ENCODE measurements around the gene IFT57.
A peak's percentile ranks its signal among the peaks of the same experiment; 100 is the strongest.
"Not testable (repeated sequence)": the region's sequence is repeated elsewhere in the genome, so short reads cannot be mapped to it uniquely, and the experiment has no call there.

Gene IFT57

DNA sequence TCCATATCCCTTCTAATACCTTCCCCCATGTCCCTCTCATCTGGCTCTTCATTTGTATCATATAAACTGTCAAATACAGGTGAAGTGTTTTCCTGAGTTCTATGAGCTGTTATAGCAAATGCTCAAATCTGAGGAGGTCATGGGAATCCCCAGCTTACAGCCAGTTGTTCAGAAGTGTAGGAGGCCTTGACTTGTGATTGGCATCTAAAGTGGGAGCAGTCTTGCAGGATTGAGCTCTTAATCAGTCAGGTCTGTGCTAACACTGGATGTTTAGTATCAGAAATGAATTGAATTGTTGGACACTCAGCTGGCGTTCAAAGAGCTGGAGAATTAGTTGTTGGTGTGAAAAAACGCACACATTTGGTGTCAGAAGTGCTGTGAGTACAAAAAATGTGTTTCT is 65.0 kb downstream of the IFT57 start:
- DNase-seq, result no peak

DNA sequence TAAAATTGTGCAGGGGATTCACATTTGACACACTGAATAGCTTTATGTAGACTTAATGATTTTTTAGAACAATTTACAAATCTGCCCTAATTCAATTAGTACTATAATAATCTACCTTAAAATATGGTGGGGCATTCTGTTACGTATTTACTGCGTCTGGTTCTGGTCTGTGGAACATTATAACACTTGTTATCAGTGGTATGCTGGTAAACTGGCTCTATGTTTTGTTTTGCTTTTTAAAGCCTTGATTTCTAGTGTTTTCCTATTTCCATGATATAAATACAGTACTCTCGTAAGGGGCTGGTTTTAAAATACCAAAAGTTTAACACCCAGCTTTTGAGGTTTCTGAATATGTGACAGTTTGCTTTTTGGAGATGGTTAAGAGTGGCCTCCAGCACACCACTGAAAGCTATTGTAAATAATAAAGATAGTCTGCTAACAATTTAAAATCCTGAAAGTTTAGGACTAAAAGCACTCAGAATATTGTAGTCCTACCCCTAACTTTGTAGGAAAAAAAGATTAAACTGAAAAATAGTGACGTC is 65.8 kb downstream of the IFT57 start:
- DNase-seq, result no peak

DNA sequence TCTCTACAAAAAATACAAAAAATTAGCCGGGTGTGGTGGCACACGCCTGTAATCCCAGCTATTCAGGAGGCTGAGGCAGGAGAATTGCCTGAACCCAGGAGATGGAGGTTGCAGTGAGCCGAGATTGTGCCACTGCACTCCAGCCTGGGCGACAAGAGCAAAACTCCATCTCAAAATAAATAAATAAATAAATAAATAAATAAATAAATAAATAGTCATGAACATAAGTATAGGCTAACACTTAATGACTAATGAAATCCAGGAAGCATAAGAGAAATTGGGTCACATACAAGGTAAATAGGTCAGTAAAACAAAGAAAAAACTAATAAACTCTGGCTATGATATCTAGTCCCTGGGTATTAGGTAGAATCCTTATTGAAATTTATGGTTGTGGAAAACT is 66.6 kb downstream of the IFT57 start:
- DNase-seq, result not testable (repeated sequence)

DNA sequence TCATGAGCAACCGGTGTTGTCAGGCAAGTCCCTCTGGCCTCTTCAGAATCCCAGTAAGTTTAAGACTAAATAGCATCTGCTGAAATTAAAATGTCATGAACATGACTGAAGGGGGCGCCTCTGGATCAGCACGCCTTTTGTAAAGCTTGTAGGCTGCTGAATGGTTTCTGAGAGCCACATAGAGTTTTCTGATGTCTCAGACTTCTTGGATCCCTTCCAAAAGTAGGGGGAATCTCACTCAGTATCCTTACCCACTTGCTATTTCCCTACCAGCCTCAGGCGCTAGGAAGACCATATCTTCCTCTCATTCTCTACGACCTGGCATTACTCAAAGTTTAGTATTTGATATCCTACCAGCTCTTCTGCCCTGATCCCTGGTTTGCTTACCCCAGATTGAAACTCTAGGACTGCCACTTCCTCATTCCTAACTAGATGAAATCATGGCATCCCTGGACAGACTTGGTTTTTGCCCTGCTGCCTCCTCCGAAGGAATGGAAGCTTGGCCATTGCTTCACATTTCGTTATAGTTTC is 68.7 kb downstream of the IFT57 start:
- peak in 4 of 5 donors; percentile 11 to 64 (median 32) for DNase-seq

DNA sequence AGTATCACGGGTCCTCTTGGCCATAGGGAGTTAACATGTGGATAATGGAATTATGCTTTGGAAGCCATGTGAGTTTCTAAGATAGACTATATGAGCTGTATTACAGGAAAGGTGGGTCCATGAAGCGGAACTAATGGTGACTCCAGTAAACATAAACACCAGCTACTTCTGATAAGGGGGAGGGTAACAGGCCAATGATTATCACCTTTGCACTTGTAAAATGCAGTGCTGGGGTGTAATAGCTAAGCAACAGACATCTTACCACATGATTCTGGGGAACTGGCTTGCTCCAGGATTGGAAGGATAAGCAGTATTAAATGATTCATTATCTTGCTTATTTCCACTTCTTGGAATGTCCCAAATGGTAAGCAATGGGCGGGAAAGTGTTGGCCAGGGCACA is 70.0 kb downstream of the IFT57 start:
- DNase-seq, result no peak

DNA sequence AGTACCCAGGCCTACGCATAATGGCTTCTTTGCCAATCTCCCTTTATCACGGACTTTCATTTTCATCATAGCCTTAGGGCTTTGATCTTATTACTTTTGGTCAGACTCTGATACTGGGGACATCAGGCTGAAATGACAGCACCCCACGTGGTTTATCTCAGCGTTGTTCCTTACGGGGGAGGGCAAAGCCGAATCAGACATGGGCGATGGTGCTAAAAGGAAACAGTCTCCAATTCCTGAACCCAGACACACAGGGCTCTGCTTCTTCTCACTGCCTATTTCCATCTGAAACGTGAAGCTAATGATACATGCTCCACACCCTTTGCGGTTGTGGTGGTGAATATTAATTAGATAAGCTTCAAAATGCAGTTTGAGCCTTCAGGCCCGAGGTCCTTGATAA is 72.0 kb downstream of the IFT57 start:
- no peak for DNase-seq

DNA sequence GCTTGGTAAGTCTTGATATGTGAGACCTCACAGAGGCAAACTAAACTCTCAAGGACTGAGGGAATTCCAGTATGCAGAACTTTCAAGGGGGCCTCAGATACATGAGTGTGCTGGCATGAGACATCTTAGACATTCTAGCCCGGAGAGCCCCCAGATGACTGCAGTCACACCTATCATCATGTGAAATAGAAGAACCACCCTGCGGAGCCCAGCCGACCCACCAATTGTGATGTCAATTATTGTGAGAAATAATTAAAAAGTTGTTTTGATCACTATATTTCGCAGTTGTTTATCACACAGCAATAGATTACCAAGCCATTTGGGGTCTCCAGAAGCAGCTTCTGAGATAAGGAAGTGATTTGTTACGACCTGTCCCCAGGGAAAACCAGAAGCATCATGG is 76.1 kb downstream of the IFT57 start:
- DNase-seq, result no peak

DNA sequence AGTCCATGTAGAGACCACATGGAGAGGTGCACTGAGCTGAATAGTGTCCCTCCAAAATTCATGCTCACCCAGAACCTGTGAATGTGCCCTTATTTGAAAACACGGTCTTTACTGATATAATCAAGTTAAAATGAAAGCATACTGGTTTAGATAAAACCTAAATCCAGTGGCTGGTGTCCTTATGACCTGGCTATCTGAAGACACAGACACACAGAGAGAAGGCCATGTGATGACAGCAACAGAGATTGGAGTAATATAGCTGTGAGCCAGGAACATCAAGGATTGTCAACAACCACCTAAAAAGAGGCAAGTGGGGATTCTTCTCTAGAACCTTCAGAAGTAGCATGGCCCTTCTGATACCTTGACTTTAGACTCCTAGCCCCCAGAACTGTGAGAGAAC is 76.6 kb downstream of the IFT57 start:
- DNase-seq, result no peak

DNA sequence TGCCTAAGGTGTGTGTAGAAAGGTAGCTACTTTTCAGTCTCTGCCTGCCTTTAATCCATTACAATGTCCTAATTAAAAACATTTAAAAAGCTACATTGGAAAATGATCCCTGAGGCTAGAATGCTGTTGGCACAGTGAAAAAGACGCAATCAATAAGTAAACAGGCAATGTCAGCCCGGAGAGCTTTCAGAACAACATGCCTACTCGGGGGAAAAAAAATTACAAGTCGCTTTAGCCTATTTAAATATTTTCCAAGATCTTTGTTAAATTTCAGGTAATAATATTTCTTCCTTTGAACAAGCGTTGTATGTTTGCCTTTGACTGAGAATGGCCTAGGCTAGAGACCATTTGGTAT is 84.8 kb downstream of the IFT57 start:
- DNase-seq, result no peak

DNA sequence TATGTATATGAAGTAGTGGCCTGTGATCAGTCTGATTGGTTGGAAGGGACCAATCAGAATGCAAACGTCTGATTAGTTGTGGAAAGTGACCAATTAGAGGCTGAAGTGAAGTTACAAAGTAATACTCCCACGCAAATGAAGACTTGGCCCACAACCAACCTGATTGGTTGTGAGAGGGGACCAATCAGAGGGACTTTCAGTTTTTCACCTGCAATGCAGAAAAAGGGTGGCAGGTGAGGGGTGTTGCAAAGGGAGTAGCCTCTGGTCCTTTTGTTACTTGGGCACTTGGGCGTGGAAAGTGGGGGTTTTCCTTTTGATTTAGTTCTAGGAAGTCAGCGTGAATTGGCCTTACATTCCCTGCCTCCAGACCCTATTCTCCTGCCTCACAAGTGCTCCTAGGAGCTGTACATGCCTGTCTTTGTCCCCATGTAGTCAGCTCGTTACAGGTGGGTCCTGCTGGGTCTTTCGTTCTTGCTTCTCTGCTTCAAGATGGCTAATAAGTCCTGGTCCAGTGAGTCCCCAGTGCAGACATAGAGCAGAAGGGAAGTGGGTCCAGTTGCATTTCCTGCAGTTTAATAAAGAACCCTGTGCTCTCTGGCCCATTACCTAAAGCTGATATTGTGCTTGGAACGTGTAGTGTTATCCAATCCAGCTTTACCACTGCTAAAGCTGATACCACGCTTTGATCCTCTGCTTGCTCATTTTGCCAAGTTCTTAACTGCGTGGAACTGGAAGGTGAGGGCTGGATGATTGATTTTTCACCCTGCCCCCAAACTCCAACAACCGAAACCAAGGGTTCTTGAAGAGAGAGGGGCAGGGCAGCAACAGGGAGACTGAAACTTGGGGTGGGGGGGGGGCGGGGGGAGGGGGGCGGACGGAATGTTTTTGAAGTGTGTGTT is 85.4 kb downstream of the IFT57 start:
- no peak for DNase-seq

DNA sequence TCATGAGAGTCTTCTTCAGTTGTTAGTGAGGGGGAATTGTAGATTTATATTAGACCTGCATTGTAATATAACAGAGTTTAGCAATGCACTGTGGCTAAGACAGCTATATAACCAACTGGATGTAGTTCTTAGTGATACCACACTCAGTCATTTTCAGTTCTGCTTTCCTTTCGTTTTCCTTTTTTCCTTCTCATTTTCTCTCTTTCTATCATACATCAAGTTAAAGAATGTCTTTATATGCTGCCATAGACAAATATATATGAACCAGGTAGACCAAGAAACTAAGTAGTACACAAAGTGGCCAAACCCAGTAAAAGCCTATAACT is 87.7 kb downstream of the IFT57 start:
- DNase-seq, result no peak

DNA sequence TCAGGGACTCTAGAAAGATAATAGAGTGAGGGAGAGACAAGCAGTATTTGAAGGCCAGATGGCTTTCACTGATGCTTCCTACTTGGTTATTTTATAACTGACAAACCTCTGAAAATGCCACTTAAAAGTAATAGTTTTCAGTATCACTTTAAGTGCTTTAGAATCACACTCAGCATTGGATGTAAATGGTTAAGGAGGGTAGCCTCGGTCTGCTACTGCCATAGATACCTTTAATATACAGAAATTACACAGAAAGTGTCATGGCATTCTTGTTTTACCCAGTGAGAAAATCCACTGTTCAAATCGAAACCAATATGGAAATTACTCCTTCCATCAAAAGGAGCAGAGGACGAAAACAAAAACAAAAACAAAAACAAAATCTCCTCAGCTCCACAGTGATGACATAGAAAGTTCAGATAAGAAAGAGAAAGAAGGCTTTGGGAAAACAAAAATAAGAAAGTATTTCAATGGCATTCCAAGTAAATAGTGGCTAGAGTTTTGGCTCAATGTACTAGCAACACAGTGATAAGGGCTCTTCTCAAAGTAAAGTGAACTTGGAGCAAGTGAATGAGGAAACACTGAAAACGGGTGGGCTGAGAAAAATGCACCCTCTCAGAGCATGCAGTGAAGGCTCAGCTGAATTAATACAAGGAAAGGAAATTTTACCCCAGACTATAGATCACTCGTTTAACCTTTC is 88.2 kb downstream of the IFT57 start:
- DNase-seq, result peak in 1 of 5 donors; percentile 42

DNA sequence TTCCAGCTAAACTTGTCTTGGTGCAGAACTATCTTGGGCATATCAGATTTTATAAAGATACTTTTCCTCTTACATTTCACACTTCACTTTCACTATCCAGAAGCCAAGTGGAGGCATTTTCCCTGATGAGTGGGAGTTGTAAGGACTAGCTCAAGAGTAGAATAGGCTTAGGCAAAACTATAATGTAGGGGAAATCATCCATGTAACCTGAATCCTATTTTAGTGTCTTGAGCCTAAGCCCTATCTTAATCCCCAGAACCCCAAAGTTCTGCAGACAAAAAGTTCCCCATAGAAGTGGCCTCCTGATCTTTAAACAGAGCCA is 89.2 kb downstream of the IFT57 start:
- no peak for DNase-seq

DNA sequence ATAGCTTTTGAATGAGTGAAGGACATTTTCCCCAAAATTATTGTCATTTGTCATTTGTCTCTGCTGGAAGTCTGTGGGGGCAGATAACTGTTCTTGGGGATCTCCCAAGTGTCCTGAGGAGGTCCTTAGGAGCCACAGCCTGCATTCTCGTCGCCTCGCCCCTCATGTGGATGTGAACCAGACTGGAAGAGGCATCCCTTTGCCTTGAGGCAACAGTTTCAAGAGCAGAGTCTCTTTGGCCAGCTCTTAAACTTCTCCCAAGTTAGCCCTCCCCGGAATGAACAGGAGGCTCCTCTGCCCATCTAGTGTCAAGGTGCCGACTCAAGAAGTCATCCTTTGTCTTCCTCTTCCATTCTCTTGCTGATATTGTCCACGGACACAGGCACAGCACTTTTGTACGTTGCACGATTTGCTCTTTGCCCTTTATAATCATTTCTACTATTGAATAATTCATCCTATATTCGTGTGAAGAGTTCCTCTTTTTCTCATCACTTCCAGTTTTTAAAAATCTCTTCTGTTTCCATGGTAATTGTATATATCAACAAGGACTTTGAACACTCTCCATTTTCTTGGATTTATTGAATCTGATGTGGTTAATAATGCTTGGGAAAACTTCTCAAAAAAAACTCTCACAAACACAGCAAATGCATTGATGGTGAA is 90.6 kb downstream of the IFT57 start:
- no peak for DNase-seq

DNA sequence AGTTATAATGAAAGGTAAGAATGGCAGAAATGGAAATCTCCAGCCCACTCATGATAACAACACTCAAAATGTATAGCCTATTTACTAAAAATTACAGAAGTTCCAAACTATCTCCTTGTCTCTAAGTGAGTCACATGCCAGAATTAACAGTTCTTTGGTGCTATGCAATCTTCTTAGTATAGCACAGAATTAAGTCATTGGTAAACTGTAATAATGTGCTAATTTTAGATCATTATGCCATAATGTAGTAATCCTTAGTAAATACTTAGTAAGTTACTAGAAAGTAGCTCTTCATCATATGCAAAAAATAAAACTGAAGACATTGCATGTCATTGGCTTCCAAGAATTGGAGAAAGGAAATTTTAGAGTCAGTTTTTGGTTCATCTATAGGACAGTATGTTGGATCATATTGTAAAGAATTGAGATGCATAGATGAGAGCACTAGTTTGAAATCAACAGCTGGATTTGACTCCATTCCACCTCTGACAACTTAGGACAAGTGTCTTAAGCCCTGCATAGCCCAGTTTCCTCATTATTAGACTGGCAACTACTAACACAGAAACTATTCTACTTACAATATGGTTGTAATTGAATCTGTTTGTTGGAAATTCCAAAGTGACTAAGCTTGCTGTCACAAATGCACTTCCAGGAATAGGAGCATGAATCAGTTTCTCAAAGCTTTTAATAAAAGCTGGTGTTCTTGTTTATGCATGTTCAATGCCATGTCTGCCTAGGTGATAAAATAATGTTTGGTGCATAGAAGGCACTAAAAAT is 91.3 kb downstream of the IFT57 start:
- DNase-seq, result no peak

DNA sequence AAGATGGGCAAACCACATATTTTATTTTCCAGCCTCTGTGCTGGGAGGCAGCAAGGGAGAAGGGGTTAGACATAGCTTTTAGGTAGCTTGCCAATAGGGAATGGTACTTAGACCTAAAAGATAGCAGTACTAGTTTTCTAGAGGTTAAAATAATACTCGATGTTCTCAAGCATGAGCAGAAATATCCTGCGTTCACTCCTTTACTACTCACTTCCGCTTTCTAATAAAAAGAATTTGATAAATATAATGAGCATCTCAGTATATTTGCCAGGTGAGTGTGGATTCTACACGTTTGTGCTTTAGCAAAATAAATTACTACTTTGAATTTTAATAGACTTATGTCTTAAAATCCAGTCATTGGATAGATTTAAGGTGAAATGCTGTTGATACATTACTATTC is 92.0 kb downstream of the IFT57 start:
- DNase-seq, result no peak

DNA sequence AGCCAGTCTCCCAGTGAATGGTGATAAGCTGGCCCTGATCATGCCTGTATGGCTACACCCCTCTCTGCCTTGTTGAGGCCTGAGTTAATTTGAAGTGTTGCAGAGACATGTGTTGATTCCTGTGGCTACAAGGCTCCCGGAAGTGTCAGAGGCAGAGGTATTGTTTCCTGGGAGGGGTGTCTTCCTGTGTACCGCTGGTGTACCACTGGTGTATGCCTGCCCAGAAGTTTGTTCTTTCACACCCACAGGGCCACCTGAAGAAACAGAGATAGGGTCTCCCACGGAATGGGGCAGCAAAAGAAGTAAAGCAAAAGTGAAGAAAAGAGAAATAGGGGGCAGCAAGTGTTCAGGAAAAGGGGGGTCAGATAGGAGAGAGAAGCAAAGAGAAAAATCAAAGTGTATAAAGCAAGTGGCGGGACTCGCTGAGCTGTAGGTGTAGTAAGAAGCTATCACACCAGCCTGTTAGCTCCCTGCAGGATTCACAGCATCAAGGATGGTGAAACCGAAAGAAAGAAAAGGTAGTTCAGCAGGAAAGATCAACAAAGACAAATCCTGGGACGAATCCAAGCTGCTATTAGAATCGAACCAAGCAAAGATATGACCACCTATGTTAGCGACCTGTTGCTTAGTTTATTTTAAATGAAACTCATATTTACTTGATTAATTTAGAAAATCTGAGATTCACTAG is 94.8 kb downstream of the IFT57 start:
- DNase-seq, result peak; percentile 11 to 90 (median 37)

DNA sequence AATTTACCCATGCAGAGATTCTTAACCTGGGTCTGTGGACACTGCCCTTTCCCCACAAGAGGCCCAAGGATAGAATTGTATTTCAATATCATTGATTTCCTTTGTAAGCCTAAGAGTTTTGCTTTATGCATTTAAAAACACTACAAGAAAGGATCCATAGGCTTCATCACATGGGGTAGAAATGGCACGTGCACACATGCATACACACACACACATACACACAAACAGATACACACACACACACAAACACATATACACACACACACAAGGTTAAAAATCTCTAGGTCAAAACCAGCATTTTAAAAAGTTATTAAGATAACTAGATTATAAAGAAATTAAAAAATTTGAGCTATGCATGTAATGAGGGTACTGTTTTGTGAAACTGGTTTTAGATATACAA is 95.9 kb downstream of the IFT57 start:
- DNase-seq, result no peak

DNA sequence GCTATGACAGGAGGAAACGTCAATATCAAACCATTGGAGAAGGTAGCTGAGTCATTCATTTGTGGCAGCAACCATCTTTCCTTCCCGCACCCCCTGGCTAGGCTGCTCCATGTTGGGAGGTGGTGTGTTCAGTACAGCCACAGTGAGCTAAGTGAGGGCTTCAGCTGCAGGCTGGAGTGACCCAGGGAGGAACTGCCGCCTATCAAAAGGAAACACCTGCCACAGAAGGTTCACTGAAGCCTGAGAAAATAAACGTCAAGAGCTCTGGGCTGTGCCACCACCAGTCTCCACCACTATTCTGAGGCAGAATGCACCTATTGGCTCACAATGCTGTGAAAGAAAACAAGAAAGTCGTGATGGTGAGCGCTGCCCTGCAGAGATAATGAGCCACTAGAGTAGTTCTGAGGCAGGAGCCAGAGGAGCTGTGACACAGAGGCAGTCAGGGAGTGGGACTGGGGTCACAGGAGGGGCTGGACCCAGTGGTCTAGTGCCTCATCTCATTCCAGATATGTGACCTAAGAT is 96.6 kb downstream of the IFT57 start:
- DNase-seq, result peak; percentile 19 to 83 (median 52)

DNA sequence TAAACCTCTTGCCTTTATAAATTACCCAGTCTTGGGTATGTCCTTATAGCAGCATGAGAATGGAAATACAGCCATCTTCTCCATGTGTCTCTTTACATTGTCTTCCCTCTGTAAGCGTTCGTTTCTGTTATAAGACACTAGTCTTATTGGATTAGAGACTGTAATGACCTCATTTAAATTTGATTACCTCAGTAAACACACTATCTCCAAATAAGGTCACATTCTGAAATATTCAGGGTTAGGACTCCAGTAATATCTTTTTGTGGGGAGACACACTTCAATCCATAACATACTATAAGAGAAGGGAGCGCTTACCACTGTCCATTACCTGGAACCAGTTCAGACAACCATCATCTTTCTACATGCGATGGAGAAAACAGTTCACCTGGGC is 97.1 kb downstream of the IFT57 start:
- DNase-seq, result peak in 1 of 5 donors; percentile 67

DNA sequence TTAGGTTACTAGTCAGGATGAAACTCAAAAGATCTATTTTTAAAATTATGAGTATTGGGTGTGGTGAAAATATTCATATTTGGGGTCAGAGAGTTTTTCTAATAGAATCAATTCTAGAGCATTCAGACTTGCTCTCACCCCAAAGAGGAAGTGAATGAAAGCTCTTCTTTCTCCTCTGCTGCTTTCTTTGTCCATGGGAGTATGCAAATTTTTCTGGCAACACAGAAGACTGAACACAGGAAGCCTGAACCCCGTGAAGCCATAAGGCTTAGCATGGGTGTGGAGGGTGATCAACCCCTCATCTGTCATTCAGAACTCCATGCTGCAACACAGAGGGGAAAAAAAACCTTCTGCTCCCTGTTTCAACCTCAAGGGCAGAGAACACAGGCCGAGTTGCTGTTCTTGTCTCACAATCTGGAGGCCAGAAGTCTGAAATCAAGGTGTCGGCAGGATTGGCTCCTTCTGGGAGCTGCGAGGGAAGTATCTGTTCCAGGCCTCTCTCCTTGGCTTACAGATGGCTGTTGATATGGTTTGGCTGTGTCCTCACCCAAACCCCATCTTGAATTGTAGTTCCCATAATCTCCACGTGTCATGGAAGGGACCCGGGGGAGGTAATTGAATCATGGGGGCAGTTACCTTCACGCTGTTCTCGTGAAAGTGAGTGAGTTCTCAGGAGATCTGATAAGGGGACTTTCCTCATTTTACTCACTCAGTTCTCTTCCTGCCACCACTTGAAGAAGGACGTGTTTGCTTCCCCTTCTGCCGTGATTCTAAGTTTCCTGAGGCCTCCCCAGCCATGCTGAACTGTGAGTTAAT is 97.7 kb downstream of the IFT57 start:
- DNase-seq, result peak; percentile 13 to 85 (median 54)

Data from T-helper 1 cell (primary cell).